ENCODE data around the gene RRP8.

Gene RRP8

GRCh38 chr11:6599881-6600390 is 3.5 kb downstream of the RRP8 start:
- DNase-seq (ENCODE audit: low read depth) = no peak

GRCh38 chr11:6599449-6599848 is 4.0 kb downstream of the RRP8 start:
- DNase-seq (ENCODE audit: low read depth) = no peak

- no peak for DNase-seq (ENCODE audit: low read depth)
Observed at GRCh38 chr11:6598555-6598954, 4.9 kb downstream of the RRP8 start.

DNA sequence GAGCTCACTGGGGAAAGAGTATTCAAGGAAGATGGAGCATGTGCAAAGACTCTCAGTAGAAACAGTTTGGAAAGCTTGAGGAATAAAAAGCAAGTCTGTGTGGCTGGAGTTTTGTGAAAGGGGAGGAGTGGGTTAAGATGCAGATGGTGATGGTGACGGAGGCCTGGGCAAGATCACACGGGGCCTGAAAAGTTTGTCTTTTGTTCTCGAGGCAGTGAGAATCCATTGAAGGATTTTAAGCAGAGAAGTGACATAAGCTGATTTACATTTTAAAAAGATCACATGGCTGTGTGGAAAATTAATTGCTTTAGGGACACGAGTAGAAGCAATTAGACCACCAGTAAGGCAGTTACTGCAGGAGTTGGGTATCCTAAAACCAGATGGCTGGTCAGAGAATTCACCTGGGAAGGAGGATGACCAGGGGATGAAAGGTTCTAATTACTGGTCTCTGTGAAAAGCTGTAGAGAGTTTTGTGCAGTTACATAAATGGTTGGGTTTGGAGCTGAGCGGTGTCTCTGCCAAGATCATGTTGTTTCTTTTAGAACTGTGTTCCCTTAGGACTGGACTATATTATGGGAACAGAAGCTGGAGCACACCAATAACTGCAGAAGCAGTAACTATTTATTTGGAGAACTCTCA is 7.1 kb downstream of the RRP8 start:
- no peak for DNase-seq (ENCODE audit: low read depth)

DNA sequence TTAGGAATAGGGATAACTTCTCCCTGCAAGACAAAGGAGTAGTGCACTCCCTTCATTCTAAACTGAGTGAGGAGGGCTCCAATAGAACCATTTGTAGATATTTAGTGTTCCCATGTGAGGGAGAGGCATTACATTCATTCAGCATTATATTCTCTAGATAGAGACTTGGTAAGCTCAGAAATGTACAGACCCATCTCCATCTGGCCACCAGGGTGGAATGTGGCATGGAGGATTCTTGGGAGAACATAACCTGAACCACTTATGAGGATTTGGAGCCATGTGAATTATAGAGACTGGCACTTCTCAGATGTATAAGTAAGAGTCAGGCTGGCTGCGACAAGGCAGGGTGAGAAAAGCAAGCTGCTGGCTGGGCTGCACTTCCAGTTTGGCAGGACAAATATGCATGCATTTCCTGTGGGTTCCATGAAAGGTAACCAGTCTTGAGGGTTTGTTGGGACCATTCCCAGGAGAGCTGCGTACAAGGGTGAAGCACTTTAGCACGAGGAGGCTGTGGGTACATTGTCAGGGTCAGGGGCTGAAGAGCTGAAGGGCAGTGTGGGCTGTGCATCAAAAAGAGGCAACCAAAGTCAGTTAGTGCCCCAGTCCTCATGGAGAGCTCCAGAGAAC is 9.2 kb downstream of the RRP8 start:
- no peak for DNase-seq (ENCODE audit: low read depth)

DNA sequence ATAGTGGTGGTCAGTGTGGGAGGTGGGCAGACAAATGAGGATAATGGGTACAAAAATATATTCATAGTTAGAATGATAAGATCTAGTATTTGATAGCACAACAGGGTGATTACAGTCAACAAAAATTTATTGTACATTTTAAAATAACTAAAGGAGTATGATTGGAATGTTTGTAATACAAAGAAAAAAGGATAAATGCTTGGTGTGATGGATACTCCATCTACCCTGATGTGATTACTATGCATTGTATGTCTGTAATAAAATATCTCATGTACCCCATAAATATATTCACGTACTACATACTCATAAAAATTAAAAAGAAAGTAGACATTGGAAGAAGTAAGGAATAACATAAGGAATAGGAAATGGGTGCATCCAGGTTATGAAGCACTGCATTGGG is 15.4 kb downstream of the RRP8 start:
- DNase-seq (ENCODE audit: low read depth) = no peak

DNA sequence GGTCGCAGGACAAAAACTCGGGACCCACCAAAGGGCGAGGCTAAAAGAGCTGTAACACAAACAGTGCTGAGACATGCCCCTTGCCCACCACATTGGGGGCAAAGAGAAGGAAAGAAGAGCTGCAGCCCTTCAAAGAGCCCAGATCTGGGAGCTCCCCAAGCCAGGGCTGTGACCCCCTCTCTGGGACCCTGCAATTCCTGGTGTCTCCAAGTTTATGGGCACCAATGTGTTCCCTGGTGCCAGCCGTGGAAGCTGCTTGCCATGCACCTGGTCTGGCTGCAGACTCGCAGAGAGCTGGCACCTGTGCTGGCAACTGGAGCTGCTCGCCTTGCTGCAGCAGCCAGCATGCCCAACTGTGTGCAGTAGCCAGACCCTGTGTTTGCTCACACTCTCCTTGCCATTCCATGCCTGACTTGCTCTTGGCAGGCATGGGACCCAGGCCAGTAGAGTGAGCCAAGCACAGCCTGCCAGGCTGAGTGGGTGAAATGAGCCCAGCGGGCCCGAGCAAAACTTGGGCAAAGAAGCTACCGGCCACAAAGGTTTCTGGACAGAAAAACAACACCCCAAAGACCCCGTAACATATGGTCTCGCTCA is 16.0 kb downstream of the RRP8 start:
- DNase-seq (ENCODE audit: low read depth) = no peak

DNA sequence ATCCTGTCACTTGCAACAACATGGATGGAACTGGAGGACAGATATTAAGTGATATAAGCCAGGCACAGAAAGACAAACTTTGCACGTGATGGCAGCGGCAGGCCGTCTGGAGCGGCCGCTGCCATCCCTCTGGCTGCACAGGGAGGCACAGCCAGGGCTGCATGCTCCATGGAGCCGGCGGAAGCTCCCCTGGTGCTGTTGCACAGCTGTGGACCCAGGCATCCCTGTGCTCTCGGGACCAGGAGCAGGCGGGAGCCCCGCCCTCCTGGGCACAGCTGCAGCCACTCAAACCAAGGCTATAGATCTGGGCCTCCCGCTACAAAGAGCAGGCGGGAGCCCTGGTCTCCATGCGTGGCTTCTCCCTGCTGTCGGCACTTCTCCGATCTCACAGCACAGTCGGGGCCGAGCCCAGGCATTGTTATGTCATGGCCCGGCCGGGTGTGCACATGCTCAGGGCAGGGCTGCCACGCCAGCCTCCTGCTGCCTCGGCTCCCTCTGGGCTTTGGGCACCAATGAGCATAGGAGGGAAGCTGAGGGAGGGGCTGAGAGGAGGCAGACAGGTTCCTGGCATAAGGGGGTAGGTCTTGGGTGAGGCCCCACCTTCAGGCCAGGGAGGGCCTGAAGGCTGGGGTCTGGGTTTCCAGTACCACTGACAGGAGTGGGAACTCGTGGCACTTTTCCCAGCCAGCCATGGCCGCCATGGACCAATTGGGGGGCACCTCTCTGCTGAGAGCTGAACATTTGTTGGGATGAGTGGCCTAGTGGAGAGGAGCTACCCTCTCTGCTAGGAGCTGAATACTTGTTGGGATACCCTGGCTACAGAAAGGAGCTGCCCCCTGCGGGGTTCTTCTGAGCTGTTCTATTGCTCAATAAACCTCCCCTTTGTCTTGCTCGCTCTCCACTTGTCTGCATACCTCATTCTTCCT is 16.7 kb downstream of the RRP8 start:
- no peak for DNase-seq (ENCODE audit: low read depth)

- no peak for DNase-seq (ENCODE audit: low read depth)
Observed at GRCh38 chr11:6584528-6584927, 18.9 kb downstream of the RRP8 start.

DNA sequence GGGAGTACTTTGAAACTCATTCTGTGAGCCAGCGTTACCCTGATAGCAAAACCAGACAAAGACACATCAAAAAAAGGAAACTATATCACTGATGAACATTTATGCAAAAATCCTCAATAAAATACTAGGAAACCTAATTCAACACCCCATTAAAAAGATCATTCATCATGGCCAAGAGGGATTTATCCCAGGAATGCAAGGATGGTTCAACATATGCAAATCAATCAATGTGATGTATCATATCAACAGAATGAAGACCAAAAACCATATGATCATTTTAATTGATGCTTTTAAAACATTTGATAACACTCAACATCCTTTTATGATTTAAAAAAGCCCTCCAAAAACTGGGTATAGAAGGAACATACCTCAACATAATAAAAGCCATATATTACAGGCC is 19.8 kb downstream of the RRP8 start:
- no peak for DNase-seq (ENCODE audit: low read depth)

DNA sequence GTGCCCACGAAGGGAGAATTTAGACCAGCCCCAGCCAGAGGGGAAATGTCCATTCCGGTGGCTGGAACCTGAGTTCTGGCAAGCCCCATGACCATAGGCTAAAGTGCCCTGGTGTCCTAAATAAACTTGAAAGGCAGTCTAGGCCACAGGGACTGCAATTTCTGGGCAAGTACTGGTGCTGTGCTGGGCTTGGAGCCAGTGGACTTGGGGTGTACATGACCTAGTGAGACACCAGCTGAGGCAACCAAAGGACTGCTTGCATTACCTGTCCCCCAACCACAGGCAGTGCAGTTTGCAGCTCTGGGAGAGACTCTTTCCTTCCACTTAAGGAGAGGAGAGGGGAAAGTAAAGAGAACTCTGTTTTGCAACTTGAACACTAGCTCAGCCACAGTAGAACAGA is 23.7 kb downstream of the RRP8 start:
- DNase-seq (ENCODE audit: low read depth) = no peak

DNA sequence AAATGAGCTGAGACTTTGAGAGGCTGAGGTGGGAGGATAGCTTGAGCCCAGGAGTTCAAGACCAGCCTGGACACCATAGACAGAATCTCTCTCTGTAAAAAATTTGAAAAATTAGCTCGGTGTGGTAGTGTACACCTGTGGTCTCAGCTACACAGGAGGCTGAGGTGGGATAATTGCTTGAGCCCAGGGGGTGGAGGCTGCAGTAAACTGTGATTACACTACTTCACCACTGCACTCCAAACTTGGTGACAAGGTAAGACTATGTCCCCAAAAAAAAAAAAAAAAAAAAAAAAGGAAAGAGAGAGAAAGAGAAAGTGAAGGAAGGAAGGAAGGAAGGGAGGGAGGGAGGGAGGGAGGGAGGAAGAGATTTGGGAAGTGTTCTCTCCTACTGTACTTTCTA is 25.3 kb downstream of the RRP8 start:
- DNase-seq (ENCODE audit: low read depth) = no peak

DNA sequence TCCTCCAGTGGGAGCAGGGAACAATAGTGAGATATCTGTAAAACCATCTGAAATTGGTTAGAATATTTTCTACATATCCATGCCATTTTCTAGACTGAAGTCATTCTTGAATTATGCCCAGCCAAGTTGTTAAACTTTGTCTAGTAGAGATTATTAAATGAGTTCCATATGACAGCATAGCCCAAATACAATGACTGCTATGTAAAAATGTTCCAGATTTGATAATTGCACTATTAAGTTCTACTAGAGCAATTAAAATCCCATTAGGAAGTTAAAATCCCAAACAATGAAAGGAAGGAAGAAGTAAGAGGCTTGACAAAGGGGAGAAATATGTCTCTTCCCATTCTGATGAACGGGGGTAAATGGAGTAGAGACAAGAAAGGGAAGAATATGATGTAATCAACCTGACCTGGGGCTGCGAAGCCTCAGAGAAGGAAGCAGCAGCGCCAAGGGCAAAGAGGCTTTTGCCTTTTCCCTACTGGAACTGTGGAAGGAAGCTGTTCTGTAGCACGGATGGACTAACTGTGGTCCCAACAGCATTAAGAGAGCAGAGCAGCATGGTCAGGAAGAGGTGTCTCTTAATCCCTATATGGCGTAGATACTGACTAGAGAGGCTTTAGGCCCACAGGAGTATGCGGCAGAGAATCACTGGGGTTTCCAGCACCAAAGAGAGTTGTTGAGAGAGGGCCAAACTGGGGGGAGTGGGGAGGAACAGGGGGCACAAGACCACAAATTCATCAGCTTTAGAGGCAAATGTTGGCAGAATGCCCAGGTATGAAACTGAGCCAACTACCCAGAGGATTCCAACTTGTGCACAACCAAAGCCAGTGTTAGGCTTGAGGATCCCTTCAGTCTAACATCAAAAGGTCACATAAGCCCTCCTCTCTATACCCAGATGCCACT is 26.7 kb downstream of the RRP8 start:
- no peak for DNase-seq (ENCODE audit: low read depth)

DNA sequence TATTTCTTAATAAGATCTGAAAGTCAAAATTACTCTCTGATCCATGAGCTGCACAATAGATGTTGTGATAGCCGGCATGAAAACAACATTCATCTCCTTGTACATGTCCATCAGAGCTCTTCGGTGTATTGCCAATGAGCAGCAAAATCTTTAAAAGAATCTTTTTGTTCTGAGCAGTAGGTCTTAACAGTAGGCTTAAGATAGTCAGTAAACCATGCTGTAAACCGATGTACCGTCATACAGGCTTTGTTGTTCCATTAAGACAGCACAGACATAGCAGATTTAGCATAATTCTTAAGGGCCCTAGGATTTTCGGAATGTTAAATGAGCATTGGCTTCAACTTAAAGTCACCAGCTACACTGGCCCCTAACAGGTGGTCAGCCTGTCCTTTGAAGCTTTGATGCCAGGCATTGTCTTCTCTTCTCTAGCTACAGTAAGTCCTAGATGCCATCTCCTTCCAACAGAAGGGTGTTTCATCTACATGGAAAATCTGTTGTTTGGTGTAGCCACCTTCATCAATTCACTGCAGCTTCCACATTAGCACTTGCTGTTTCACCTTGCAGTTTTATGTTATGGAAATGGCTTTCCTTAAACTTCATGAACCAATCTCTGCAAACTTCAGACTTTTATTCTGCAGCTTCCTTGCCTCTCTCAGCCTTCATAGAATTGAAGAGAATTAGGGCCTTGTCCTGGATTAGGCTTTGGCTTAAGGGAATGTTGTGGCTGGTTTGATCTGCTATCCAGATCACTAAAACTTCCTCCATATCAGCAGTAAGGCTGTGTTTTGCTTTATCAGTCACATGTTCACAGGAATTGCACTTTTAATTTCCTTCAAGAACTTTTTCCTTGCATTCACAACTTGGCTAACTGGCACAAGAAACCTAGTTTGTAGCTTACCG is 28.4 kb downstream of the RRP8 start:
- DNase-seq (ENCODE audit: low read depth) = no peak

DNA sequence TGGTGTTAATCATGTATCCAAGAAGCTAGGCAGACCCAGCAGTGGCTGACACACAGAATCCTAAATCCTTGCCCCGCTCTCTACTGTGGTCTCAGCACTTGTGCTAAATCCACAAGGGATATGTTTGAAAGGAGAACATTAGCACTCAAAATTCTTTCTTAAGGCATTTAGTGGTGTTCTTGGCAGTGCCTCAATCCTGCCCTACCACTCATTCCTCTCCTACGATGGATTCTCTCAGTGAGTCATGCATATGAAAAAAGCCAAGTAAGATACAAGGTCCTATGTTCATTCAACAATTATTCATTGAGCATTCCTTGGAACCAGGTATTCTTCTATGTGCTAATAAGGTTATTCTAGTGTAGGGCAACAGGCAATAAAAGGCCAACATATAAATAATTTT is 31.2 kb downstream of the RRP8 start:
- DNase-seq (ENCODE audit: low read depth) = no peak

GRCh38 chr11:6571434-6572008 is 31.9 kb downstream of the RRP8 start:
- no peak for DNase-seq (ENCODE audit: low read depth)

DNA sequence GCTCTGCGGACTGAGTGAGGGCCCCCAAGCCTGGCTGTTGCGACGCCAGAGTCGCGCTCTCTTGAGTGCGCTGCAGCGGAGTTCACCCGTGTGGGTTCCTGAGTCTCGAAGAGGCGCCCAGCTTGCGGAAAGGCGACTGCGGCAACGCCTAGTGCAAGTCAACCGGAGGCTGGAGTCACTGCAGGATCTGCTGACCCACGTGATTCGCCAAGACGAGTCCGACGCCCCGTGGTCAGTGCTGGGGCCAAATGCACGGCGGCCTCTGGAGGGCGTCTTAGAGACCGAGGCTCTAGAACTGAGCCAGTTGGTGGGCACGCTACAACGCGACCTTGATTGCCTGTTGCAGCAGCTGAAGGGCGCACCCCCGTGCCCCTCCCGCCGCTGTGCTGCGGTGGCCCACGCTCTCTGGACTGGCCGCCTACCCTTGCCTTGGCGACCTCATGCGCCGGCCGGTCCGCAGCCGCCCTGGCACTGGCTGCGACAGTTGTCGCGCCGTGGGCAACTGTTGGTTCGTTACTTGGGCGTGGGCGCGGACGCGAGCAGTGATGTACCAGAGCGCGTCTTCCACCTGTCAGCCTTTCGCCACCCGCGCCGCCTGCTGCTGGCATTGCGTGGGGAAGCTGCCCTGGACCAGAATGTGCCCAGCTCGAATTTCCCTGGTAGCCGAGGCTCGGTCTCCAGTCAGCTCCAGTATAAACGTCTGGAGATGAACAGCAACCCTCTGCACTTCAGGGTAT is 32.6 kb downstream of the RRP8 start:
- no peak for DNase-seq (ENCODE audit: low read depth)

DNA sequence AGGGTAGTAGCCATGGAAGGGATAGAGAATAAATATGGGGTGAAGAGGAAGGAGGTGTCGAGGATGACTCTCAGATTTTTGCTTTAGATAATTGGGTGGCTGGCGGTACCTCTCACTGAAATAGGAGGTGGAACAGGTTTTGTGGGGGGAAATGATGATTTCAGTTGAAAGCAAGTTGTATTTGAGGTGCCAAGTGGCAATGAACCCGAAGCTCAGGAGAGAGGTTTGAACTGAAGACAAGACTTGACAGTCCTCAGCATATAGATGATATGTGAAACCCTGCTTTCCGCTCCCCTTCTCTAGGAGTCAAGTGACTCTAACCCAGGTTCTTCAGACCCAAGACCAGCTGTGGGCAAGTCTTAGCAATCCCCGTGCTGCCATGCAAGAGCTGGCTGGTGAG is 33.7 kb downstream of the RRP8 start:
- no peak for DNase-seq (ENCODE audit: low read depth)

DNA sequence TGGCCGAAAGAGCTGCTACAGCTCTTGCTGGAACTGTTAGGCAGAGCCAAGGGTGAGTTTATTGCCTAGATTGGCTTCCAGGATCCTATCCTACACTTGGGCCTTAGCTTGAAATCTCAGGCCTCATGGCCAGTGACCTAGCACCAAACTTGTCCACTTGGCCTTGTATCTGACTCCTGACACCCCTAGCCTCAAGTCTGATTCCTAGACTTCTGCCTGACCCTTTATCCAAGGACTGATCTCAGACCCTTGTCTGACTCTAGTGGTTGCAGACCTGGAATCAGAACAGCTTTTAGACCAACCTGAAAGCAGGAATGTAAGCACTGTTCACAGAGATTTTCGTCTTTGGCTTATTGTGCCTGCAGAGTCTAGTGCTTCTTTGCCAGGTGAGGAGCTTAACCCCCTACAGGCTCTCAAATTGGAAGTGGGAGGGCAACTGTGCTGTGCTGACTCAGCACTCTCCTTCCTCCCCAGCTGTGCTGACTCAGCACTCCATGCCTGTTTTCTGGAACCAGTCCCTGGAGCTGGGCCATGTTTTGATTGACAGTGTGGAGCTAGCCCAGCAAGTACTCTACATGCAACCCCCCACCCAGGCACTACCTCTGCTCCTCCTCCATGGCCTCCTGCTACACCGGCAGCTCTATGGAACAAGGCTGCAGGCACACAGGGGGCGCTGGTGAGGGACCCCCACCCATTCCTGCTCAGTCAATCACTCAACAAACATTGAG is 35.1 kb downstream of the RRP8 start:
- no peak for DNase-seq (ENCODE audit: low read depth)

Measured in T follicular helper cell (primary cell).